ENCODE data around the gene BANP. TPM values are rescaled to one million over a fixed set of nuclear protein-coding genes. Genes with fewer than 3 reads are reported as not detected.
A peak's percentile ranks its signal among the peaks of the same experiment; 100 is the strongest.

BANP gene
- total RNA-seq, 1 donor from 2014 or later, result 17.6 TPM

- no peak for TF ChIP-seq CTCF (conservative IDR thresholded peaks at IDR 0.05; ENCODE audit: low read depth, low read length)
- DNase-seq (ENCODE audit: low read depth), result no peak
- H3K4me3 ChIP-seq (ENCODE audit: low read depth, low read length), result no peak overlapping the region
Observed at GRCh38 chr16:87939562-87940423, 11.4 kb upstream of the BANP start.

GRCh38 chr16:87942680-87943079 lies 8.6 kb upstream of the BANP start:
- no peak overlapping the region for H3K4me3 ChIP-seq (ENCODE audit: low read depth, low read length)
- TF ChIP-seq CTCF (conservative IDR thresholded peaks at IDR 0.05; ENCODE audit: low read depth, low read length), result no peak

GRCh38 chr16:87945351-87946042 lies 5.7 kb upstream of the BANP start:
- H3K4me3 ChIP-seq (ENCODE audit: low read depth, low read length), result peak overlapping the region; percentile 55
- DNase-seq (ENCODE audit: low read depth), result no peak
- TF ChIP-seq CTCF (conservative IDR thresholded peaks at IDR 0.05; ENCODE audit: low read depth, low read length), result no peak

More at GRCh38 chr16:87942680-87943079, 8.6 kb upstream of the BANP start:
- DNase-seq (ENCODE audit: low read depth), result no peak

GRCh38 chr16:87946596-87947347 lies 4.5 kb upstream of the BANP start:
- TF ChIP-seq CTCF (conservative IDR thresholded peaks at IDR 0.05; ENCODE audit: low read depth, low read length), result no peak
- no peak overlapping the region for H3K4me3 ChIP-seq (ENCODE audit: low read depth, low read length)
- no peak for DNase-seq (ENCODE audit: low read depth)

GRCh38 chr16:87947356-87948118 lies 3.7 kb upstream of the BANP start:
- H3K4me3 ChIP-seq (ENCODE audit: low read depth, low read length), result peak overlapping the region; percentile 3
- TF ChIP-seq CTCF (conservative IDR thresholded peaks at IDR 0.05; ENCODE audit: low read depth, low read length), result no peak
- no peak for DNase-seq (ENCODE audit: low read depth)

GRCh38 chr16:87948119-87948545 lies 3.1 kb upstream of the BANP start:
- no peak for TF ChIP-seq CTCF (conservative IDR thresholded peaks at IDR 0.05; ENCODE audit: low read depth, low read length)
- peak overlapping the region; percentile 3 for H3K4me3 ChIP-seq (ENCODE audit: low read depth, low read length)
- no peak for DNase-seq (ENCODE audit: low read depth)

All from epithelial cell of proximal tubule (primary cell).